Measurements from ENCODE around the gene OR1E2.
"Not testable (repeated sequence)": the region's sequence is repeated elsewhere in the genome, so short reads cannot be mapped to it uniquely, and the experiment has no call there.

OR1E2 gene

DNA sequence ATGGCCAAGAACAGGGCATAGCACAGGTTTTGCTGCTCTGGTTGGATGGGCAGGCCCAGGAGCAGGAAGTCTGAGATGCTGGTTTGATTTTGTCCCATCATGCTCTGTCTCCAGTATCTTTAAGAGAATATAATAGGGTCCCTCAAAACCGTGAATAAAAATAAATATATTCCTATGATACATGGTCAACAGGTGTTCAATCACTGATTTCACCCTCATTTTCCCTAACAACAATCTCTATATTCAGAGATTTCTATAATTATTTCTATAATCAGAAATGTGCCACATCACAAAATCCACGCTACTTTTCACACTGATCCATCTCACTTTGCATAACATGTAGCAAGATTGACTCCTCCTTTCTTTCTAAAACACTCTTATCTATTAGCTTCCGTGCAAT, at the start of gene OR1E2:
Gene OR1E2, minus strand, starts transcription at position 101 of the 400 bp plus-strand sequence. Its CDS starts 0 bp downstream, at position 101.
- no peak for DNase-seq

GRCh38 chr17:3482852-3483251, 49.2 kb upstream of the OR1E2 start:
- DNase-seq: no peak

GRCh38 chr17:3479988-3480387, 46.3 kb upstream of the OR1E2 start:
- no peak for DNase-seq

GRCh38 chr17:3475812-3476610, 42.4 kb upstream of the OR1E2 start, which contains the start of gene ASPA:
Gene ASPA (plus strand): TSS chr17:3475997. CDS start chr17:3476160, 163 bp downstream.
- DNase-seq: peak in 1 of 2 donors; percentile 87

DNA sequence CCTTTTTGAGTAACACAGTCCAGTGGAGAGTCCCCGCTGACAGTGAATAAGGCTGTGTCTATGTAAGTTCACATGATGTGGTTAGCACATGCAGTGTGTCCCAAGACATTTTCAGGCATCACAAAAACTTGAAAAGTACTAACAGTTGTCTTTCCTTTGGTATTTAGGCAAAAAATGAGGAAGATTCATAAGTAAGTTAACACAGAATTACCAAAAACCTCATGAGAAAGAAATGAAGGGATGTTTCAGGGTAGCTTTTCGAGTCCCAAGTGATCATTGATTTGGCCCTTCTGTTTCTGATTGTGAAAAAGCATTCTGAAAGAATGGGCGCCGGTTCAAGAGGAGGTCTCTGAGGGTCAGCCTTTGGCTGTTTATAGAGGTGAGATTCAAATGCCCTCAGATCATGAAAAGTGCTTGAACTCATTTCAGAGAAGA, 41.6 kb upstream of the OR1E2 start:
- DNase-seq: no peak

- DNase-seq: peak in 1 of 2 donors; percentile 24
These were observed 40.6 kb upstream of the OR1E2 start for GRCh38 chr17:3474212-3474611.

DNA sequence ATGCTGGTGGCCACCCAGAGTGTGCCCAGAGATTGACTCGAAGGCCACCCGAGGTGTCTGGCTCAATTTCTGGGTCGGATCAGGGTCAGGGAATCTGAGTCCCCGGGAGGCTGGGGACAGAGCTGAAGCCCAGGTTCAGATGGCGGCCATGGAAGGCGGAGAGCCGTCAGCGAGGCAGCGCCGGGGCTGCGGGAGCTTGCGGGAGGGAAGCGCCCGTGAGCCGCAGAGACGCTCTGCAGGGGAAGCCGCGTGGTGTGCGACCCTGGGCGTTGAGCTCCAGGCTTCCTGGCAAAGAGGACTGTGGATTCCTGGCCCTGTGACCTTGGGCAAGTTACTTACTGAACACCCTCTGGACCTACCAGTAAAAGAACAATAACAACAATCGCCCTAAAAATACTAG, 38.5 kb upstream of the OR1E2 start:
- DNase-seq: no peak

DNA sequence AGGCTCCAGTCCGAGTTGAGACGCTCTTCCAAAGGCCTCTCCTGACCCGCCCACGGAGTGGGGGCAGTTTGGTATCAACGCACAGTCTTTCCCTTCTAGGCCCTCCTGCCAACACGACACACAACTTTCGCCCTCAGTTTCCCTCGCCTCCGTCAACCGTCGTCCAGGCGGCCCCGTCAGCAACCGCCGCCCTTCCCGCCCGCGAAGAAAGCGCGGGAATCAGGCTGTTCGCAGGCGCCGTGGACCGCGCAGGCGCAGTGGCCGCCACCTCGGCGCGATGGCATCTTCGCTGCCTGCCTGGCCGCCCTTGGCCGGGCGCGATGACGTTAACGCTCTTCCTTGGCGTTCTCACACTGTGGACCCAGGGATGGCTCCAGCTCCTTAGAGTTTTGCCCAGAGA, 38.0 kb upstream of the OR1E2 start, which contains the start of gene SPATA22:
Gene SPATA22, minus strand, starts transcription at position 221 of the 400 bp plus-strand sequence. CDS start 2,494 bp downstream, outside the sequence.
- no peak for DNase-seq

- DNase-seq: no peak
These were observed 35.9 kb upstream of the OR1E2 start for GRCh38 chr17:3469529-3469928.

GRCh38 chr17:3466355-3466754, 32.7 kb upstream of the OR1E2 start:
- not testable (repeated sequence) for DNase-seq

GRCh38 chr17:3448059-3448665, 14.5 kb upstream of the OR1E2 start:
- DNase-seq: no peak

DNA sequence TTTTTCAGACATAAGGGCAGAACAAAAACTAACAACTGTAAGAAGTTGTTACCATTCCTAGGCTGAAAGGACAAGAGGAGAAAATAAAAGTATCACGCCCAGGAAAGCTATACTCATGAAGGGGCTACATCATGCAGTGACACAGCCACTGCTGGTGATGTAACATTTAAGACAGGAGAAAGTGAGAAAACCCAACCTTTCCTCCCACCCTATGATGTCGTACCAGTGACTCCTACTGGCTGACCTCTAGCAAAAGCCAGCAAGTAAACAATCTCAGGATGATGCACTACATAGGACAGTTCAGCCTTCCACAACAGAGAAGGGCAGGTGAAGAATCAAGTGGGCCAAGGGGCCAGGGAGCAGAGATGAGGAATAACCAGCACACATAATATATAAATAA, 14.0 kb upstream of the OR1E2 start:
- DNase-seq: no peak

DNA sequence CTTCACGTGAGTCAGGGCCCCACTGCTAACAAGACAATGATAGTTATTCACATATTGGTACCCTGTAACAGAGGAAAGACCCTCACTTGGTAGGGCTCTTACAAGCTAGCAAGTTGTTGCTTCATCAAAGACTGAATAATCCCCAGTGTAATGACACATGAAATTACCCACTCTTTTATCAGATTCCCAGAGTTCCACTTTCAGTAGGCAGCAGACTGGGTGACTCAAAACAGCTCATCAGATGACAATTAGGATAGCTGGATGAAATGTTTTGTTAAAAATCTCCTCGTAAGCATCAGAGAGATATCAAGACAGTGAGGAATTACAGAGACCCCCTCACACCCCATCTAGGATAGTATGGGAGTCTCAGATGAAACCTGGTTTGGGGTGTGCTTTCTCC, 6.8 kb upstream of the OR1E2 start:
- DNase-seq: no peak

GRCh38 chr17:3438368-3438767, 4.7 kb upstream of the OR1E2 start:
- no peak for DNase-seq

GRCh38 chr17:3433215-3433614, 426 bp downstream of the OR1E2 start:
- DNase-seq: not testable (repeated sequence)

- DNase-seq: no peak
These were observed 15.4 kb downstream of the OR1E2 start for GRCh38 chr17:3418222-3418621.

DNA sequence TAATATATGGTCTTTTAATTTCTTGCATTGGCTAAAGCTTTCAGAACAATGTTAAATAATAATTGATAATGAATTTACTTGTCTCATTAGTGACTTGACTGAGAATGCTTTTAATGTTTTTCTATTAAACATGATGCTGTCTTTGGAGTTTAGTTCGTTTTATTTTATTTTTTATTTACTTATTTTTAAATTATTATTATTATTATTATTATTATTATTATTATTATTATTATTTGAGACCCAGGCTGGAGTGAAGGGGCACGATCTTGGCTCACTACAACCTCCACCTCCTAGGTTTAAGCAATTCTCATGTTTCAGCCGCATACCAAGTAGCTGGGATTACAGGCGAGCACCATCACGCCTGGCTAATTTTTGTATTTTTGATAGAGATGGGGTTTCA, 18.0 kb downstream of the OR1E2 start:
- DNase-seq: no peak

GRCh38 chr17:3412216-3412615, 21.4 kb downstream of the OR1E2 start:
- DNase-seq: not testable (repeated sequence)

DNA sequence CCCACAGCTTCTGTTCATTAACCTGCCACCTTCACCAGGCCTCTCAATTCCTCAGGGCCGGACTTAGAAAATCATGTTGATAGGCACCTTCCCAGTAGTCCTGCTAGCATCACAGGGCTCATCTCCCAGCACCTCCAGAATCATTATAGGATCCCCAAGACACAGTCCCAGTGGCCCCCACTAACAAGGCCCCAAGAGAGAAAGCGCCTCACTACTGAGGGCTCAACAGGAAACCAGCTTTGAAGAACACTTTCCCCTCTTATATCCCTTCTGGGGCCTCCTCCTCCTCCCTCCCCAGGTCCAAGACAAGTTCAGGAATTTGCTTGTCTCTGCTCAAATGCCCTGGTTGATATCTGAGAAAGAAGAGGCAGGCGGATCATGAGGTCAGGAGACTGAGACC, 22.6 kb downstream of the OR1E2 start, which contains the start of gene OR3A3:
Gene OR3A3, plus strand, starts transcription at position 301 of the 400 bp plus-strand sequence.
- no peak for DNase-seq

- DNase-seq: not testable (repeated sequence)
These were observed 29.8 kb downstream of the OR1E2 start for GRCh38 chr17:3403856-3404255.

GRCh38 chr17:3401786-3402185, 31.9 kb downstream of the OR1E2 start:
- no peak for DNase-seq

GRCh38 chr17:3400055-3400454, 33.6 kb downstream of the OR1E2 start:
- no peak for DNase-seq

DNA sequence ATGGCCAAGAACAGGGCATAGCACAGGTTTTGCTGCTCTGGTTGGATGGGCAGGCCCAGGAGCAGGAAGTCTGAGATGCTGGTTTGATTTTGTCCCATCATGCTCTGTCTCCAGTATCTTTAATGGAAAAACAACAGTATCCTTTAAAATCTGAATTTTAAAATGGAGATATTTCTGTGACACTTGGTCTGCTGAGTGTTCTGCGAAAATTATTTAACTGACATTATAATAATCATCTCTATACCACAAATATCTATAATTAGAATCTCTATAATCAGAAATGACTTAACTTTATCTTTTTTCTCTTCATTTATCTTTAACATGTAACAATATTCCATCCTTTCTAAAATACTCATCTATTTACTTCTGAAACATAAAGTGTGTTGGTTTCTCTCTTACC, 35.3 kb downstream of the OR1E2 start, which contains the start of gene OR1E1:
Gene OR1E1, minus strand, starts transcription at position 101 of the 400 bp plus-strand sequence. Its CDS starts 0 bp downstream, at position 101.
- no peak for DNase-seq

GRCh38 chr17:3397801-3398200, 35.8 kb downstream of the OR1E2 start:
- not testable (repeated sequence) for DNase-seq
